ENCODE data around the gene PIH1D1. TPM values are rescaled to one million over a fixed set of nuclear protein-coding genes. Genes with fewer than 3 reads are reported as not detected.

The PIH1D1 gene
- total and polyA plus RNA-seq, 10 of the 15 experiments (the other 5 are each of a cell fraction or from before 2014, with no cell fraction given): 16.1 to 153 (median 106) TPM

- TF ChIP-seq TARDBP (IDR thresholded peaks at IDR 0.05; ENCODE audit: borderline replicate concordance) (no peak), SUPT20H (IDR thresholded peaks at IDR 0.05; ENCODE audit: borderline replicate concordance, control insufficient read depth, low read depth, low read length) (no peak), ASH2L (IDR thresholded peaks at IDR 0.05; ENCODE audit: borderline replicate concordance, low read depth) (no peak), MYB (IDR thresholded peaks at IDR 0.05; ENCODE audit: borderline replicate concordance, low read depth, low read length) (no peak), SKIL (IDR thresholded peaks at IDR 0.05; ENCODE audit: low read depth, poor library complexity, severe bottlenecking) (no peak), SRF (IDR thresholded peaks at IDR 0.05; ENCODE audit: low read depth in 2 of 2, low read length in 2 of 2) (no peak), ELK1 (IDR thresholded peaks at IDR 0.05; ENCODE audit: low read depth, low read length) (peak; percentile 81), ZBED1 (IDR thresholded peaks at IDR 0.05; ENCODE audit: borderline replicate concordance) (no peak; the same call in 1 of the 2 replicates), PBX3 (IDR thresholded peaks at IDR 0.05; ENCODE audit: insufficient replicate concordance, low read depth, low read length) (peak; percentile 92), TAF1 (IDR thresholded peaks at IDR 0.05; ENCODE audit: borderline replicate concordance, low read depth, low read length) (peak; percentile 55; the same call in 1 of the 2 replicates), CHD1 (IDR thresholded peaks at IDR 0.05; ENCODE audit: low read depth, low read length) (no peak), ESRRA (IDR thresholded peaks at IDR 0.05; ENCODE audit: low read length) (no peak), POLR2AphosphoS5 (IDR thresholded peaks at IDR 0.05; ENCODE audit: low read length) (peak; percentile 83)
- TF ChIP-seq, protein P1, sequence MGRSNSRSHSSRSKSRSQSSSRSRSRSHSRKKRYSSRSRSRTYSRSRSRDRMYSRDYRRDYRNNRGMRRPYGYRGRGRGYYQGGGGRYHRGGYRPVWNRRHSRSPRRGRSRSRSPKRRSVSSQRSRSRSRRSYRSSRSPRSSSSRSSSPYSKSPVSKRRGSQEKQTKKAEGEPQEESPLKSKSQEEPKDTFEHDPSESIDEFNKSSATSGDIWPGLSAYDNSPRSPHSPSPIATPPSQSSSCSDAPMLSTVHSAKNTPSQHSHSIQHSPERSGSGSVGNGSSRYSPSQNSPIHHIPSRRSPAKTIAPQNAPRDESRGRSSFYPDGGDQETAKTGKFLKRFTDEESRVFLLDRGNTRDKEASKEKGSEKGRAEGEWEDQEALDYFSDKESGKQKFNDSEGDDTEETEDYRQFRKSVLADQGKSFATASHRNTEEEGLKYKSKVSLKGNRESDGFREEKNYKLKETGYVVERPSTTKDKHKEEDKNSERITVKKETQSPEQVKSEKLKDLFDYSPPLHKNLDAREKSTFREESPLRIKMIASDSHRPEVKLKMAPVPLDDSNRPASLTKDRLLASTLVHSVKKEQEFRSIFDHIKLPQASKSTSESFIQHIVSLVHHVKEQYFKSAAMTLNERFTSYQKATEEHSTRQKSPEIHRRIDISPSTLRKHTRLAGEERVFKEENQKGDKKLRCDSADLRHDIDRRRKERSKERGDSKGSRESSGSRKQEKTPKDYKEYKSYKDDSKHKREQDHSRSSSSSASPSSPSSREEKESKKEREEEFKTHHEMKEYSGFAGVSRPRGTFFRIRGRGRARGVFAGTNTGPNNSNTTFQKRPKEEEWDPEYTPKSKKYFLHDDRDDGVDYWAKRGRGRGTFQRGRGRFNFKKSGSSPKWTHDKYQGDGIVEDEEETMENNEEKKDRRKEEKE (IDR thresholded peaks at IDR 0.05): no peak
- TF ChIP-seq, protein P2, sequence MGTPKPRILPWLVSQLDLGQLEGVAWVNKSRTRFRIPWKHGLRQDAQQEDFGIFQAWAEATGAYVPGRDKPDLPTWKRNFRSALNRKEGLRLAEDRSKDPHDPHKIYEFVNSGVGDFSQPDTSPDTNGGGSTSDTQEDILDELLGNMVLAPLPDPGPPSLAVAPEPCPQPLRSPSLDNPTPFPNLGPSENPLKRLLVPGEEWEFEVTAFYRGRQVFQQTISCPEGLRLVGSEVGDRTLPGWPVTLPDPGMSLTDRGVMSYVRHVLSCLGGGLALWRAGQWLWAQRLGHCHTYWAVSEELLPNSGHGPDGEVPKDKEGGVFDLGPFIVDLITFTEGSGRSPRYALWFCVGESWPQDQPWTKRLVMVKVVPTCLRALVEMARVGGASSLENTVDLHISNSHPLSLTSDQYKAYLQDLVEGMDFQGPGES (IDR thresholded peaks at IDR 0.05): no peak
- TF ChIP-seq, protein P3, sequence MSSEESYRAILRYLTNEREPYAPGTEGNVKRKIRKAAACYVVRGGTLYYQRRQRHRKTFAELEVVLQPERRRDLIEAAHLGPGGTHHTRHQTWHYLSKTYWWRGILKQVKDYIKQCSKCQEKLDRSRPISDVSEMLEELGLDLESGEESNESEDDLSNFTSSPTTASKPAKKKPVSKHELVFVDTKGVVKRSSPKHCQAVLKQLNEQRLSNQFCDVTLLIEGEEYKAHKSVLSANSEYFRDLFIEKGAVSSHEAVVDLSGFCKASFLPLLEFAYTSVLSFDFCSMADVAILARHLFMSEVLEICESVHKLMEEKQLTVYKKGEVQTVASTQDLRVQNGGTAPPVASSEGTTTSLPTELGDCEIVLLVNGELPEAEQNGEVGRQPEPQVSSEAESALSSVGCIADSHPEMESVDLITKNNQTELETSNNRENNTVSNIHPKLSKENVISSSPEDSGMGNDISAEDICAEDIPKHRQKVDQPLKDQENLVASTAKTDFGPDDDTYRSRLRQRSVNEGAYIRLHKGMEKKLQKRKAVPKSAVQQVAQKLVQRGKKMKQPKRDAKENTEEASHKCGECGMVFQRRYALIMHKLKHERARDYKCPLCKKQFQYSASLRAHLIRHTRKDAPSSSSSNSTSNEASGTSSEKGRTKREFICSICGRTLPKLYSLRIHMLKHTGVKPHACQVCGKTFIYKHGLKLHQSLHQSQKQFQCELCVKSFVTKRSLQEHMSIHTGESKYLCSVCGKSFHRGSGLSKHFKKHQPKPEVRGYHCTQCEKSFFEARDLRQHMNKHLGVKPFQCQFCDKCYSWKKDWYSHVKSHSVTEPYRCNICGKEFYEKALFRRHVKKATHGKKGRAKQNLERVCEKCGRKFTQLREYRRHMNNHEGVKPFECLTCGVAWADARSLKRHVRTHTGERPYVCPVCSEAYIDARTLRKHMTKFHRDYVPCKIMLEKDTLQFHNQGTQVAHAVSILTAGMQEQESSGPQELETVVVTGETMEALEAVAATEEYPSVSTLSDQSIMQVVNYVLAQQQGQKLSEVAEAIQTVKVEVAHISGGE (CRISPR knock-in tag; IDR thresholded peaks at IDR 0.05): peak; percentile 53; the same call in 1 of the 2 replicates
Measured at GRCh38 chr19:49451430-49452181, at the start of gene PIH1D1 (continued).
